GM20431 (cell line): ENCODE results near the gene MDH1.
"Not testable (repeated sequence)": the region's sequence is repeated elsewhere in the genome, so short reads cannot be mapped to it uniquely, and the experiment has no call there.

Experiments
- in situ Hi-C: fragments of 300-500 bp; cut with MseI, MboI; formaldehyde crosslinking; loops from one replicate; pipeline ENCODE4 v1.15.0; 2020; ENCODE audit warnings: low sequenced_read_pairs; ENCODE audit not compliant: unreplicated experiment

MDH1 gene

DNA sequence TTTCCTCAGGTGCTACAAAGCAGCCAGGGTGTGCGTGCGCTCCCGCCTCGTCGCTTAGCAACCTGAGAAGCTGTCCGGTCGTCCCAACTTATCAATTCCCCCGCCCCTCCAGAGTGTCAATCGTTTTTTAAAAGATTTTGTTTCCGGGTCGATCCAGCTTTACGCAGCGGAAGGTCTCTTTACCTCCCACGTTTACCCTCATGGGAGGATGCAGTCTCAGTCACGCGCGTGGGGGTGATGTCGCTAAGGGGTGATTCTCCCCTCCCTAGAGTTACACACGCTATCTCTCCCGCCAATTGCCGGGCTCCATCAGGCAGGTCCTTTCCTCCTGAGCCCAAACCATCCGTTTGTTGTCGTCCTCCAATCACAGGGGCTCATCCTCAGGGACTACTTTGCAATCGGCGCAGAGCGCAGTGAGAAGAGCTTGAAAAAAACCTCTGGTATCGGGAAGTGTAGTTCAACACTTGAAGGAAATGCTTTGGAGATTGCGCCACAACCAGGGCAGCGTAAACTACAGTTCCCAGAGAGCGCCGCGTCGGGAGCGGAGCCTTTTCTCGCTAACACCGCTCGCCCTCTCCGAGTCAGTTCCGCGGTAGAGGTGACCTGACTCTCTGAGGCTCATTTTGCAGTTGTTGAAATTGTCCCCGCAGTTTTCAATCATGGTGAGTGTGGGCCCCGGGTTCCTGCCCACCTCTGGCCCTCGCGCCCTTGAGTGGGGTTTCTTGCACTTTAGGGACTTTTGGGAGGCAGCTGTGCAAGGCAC is at the start of gene MDH1, which contains the start of gene WDPCP:
Gene MDH1 (plus strand): TSS at position 579 of the 763 bp plus-strand sequence. CDS start 81 bp downstream, at position 660.
Gene WDPCP (minus strand): TSS at position 93 of the 763 bp plus-strand sequence. CDS start 206 bp downstream, outside the sequence.
- in situ Hi-C loops, result no loop called here

DNA sequence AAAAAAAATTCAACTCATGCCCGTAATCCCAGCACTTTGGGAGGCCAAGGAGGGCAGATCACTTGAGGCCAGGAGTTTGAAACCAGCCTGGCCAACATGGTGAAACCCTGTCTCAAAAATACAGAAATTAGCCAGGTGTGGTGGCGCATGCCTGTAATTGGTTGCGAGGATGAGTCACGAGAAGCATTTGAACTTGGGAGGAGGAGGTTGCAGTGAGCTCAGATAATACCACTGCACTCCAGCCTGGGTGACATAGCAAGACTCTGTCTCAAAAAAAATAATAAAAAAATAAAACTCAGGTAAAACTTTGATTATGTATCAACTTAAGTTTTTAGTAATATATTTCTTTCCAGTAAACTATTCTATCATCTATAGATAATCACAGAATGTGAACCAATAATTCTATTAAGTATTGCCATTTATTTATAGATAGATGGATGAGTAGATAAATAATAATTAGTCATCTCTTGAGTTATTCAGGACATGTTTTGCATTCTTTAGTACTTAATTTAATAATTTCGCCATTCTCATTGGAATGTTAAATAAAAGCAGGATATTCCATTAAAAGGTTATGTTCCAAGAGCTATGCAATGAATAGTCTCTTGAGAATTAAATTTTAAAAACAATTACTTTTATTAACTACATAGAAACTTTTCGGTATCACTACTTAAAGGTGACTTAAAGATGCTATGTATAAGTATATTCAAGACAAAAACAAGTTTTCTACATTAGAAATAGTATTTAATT is 49.2 kb upstream of the MDH1 start:
- in situ Hi-C loops, result no loop called here

DNA sequence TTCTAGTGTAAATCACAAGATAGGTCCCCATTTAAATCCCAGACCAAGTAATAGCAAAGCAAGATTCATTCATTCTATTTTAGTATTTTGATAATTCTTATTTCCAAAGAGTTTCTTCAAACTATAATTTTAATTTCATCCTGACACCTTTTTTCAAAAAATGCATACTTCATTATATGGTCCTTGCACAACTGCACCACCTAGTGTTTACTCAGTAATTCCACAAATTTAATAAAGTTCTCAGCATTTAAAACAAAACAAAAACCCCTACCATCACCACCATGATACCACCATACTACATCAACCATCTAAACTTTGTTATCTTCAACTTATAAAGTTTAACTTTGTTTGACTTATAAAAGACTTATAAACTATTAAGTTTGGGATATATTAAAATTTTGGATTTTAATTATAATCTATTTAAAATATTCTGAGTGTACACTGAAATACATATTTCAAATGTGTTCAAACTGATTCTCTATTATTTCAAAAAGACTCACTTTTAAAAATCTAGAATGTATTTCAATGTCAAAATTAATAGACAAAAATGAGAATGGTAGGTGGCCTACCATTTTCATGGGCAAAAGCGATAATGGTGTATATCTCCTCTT is 44.6 kb upstream of the MDH1 start:
- in situ Hi-C loops, result no loop called here

DNA sequence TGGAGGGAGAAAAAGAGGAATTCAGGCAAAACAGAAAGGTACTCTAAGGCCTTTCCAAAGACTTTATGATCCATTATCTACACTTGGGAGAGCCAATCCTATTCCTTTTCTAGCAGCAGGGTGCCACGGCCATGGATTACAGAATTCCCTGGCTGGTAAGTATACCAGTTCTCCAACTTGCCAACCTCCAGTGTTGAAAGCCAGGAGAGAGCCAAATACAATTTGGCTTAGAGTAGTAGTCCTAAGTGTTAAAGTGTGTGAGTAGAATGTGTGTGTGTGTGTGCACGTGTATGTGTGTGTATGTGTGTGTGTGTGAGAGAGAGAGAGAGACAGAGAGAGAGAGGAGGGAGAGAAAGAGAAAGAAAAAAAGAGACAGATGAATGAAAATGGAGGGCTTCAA is 43.7 kb upstream of the MDH1 start:
- in situ Hi-C loops, result no loop called here

DNA sequence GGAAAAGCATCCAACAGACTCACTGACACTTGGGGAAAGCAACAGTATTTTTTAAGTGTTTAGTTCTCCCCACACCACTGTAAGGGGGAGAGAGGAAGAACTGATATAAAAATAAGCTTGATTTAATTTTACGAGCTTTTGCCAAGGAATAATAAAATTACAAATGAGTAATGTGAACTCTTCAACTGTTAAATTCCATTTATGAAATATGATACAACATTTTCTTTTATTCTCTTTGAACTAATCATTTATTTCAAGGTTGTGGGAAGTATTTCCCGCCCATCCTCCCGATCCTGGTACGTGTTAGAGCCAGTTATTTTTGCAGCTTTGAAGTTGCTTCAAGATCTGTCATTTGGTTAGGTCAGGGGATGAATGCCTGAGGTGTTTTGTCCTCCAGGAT is 35.7 kb upstream of the MDH1 start:
- in situ Hi-C loops, result no loop called here

DNA sequence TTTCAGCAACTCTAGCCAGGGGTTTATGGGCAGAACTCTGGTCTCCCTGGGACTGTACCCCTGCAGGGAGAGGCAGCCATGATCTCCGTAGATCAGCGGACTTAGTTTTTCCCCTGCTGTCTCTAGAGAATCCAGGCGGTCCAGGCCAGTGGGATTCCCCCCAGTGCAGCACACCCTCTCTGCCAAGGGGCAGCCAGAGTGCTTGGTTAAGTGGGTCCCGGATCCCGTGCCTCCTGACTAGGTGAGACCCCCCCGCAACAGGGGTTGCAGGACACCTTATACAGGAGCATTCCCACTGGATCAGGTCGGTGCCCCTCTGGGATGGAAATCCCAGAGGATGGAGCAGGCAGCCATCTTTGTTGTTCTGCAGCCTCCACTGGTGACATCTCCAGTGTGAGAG is 33.5 kb upstream of the MDH1 start:
- in situ Hi-C loops, result no loop called here

DNA sequence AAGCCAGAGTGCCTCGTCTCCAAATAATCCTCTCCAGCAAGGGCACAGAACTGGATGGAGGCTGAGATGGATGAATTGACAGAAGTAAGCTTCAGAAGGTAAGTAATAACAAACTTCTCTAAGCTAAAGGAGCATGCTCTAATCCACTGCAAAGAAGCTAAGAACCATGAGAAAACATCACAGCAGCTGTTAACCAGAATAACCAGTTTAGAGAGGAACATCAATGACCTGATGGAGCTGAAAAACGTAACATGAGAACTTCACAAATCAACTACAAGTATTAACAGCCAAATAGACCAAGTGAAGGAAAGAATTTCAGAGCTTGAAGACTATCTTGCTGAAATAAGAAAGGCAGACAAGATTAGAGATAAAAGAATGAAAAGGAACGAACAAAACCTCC is 32.8 kb upstream of the MDH1 start:
- in situ Hi-C loops, result no loop called here

DNA sequence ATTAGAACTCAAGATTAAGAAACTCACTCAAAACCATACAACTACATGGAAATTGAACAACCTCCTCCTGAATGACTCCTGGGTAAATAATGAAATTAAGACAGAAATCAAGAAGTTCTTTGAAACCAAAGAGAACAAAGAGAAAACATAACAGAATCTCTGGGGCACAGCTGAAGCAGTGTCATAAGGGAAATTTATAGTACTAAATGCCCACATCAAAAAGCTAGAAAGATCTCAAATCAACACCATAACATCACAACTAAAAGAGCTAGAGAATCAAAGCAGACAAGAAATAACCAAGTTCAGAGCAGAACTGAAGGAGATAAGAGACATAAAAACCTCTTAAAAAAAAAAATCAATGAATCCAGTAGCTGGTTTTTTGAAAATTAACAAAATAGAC is 30.9 kb upstream of the MDH1 start:
- in situ Hi-C loops, result not testable (repeated sequence)

DNA sequence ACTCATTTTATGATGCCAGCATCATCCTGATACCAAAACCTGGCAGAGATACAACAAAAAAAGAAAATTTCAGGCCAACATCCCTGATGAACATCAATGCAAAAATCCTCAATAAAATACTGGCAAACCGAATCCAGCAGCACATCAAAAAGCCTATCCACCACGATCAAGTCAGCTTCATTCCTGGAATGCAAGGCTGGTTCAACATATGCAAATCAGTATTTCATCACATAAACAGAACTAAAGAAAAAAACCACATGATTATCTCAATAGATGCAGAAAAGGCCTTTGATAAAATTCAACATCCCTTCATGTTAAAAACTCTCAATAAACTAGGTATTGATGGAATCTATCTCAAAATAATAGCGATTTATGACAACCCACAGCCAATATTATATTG is 29.8 kb upstream of the MDH1 start:
- in situ Hi-C loops, result not testable (repeated sequence)

DNA sequence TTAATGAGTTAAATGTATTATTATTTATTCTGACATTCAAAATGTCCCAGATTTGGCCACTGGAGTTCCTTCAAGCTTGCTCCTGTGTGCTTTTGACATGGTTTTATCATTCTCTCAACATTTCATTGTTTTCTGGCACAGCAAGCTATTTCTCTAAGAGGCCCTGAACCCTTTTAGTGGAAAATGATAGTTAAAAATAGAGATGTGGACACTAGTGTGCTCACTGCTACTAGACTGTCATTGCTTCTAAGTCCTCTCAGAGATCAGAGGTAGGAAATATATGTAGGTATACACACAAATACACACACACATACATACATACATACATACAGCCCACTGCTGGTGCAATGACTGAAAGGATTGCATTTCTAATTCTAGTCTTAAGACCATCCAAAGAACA is 26.0 kb upstream of the MDH1 start:
- in situ Hi-C loops, result no loop called here

DNA sequence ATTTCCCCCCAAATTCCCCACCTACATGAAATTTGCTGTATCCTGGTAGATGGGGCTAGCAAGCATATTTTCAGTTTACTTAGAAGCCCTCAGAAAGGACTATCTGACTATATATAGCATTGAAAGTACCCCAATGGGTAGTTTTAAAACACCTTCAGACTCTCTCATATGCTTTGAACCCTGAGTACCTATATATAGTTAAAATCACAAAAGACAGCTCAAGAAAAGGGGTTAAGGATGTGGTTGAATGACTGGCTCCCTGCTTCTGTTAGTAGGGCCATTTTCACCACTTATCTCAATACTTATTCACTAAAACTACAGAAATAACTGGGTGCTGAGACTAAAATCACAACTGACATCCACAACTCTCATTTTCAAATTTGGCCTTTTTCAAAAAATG is 19.0 kb upstream of the MDH1 start:
- in situ Hi-C loops, result no loop called here

DNA sequence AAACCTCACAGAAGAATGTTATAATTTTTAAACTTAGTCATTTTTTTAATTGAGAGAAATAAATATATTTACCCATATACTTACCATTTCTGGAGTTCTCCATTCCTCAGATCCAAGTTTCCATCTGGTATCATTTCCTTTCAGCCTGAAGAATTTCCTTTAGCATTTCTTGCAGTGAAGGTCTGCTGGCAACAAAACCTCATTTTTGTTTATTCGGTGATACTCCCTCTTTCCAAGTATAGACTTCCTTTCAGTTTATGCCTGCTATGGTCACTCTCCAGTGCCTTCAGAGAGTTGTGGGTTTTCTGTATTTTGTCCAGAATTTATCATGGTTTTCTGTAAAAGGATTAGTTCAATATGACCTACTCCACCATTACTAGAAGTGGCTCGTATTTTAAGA is 17.5 kb upstream of the MDH1 start:
- in situ Hi-C loops, result no loop called here

DNA sequence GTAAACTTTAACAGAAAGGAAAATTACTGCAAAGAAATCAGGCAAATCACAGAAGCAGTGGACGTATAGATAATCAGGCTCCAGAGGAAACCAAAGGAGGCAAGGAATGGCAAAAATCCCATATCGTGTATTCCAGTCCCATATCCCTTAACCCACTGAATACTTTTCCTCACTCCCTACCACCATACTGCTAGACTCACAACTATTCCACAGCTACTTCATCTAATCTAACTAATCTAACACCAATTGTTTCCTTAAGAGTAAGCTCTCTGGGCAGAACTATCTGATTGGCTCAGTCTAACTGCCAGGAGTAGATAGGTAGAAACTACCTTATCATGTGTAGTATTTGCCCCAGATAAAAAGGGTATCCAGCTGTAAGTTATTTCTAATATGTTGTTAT is 16.8 kb upstream of the MDH1 start:
- in situ Hi-C loops, result no loop called here

DNA sequence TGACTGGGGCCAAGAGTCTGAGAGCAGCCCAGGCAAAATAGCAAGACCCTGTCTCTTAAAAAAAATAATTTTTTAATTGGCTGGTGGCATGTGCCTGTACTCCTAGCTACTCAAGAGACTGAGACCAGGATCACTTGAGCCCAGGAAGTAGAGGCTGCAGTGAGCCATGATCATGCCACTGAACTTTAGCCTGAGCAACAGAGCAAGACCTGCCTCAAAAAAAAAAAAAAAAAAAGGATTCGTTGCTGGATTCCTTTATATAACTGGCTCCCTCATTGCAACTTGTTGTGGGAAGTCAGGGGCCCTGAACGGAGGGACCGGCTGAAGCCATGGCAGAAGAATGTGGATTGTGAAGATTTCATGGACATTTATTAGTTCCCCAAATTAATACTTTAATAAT is 15.7 kb upstream of the MDH1 start:
- in situ Hi-C loops, result not testable (repeated sequence)

DNA sequence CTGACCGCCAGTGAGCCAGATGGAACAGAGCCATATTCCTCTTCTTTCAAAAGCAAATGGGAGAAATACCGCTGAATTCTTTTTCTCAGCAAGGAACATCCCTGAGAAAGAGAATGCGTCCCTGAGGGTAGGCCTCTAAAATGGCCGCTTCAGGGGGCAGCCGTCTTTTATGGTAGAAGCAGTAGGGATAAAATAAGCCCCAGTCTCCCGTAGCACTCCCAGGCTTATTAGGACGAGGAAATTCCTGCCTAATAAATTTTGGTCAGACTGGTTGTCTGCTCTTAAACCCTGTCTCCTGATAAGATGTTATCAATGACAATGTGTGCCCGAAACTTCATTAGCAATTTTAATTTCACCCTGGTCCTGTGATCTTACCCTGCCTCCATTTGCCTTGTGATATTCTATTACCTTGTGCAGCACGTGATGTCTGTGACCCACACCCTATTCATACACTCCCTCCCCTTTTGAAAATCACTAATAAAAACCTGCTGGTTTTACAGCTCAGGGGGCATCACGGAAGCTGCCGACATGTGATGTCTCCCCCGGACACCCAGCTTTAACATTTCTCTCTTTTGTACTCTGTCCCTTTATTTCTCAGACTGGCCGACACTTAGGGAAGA is 14.9 kb upstream of the MDH1 start:
- in situ Hi-C loops, result not testable (repeated sequence)

DNA sequence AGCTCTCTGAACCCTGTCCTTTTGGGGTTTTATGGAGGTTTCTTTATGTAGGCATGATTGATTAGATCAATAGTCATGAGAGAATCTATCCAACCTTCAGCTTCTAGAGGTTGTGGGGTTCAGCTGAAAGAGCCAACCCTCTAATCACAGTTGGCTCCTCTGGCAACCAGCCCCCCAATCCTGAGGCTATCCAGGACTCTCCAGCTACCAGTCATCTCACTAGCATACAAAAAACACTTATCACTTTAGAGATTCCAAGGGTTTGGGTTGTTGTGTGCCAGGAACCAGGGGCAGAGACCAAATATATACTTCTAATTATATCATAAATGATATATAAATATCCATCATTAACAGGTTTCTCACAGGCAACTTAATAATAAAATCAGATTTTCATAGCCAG is 12.2 kb upstream of the MDH1 start:
- in situ Hi-C loops, result no loop called here

DNA sequence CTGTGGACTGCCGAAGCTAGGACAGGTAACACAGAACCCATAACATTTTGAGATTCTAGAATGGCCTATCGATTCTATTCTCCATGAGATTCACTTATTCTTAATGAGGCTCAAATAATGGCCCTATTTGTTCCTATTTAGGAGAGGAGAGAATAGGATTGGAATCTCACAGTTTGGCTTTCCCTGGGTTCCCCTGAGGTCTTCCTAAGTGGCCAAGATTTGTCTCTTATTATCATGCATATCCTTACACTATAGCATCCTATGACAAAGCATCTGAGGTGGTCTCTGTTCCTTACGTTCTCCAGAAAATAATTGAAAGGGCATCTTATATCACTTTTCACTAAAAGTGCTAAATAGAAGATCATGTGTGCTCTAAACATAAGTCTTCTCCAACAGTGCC is 10.0 kb upstream of the MDH1 start:
- in situ Hi-C loops, result no loop called here

DNA sequence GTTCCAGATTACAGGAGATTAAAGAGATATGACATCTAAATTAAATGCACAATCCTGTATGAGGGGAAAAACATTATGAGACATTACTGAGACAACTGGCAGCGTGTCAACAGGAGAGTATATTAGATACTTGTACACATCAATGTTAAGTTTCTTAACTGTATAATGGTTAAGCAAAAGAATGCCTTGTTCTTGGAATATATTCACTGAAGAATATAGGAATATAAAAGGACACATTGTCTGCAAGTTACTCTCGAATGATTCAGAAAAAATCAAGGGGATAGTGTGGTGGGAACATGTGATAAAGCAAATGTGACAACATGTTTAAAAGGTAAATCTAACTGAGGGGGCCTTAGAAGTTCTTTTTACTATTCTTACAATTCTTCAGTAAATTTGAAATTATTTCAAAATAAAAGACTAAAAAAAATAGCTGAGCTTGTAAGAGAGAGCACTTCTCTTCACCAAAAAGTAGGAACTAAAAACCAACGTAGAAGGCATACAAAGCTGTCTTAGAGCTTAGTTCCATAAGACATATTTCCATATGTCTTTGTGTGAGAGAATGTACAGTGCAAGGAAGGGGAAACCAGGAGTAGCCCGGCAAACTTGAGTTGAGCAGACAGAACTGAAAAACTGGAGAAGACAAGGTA is 8.0 kb upstream of the MDH1 start:
- in situ Hi-C loops, result no loop called here

DNA sequence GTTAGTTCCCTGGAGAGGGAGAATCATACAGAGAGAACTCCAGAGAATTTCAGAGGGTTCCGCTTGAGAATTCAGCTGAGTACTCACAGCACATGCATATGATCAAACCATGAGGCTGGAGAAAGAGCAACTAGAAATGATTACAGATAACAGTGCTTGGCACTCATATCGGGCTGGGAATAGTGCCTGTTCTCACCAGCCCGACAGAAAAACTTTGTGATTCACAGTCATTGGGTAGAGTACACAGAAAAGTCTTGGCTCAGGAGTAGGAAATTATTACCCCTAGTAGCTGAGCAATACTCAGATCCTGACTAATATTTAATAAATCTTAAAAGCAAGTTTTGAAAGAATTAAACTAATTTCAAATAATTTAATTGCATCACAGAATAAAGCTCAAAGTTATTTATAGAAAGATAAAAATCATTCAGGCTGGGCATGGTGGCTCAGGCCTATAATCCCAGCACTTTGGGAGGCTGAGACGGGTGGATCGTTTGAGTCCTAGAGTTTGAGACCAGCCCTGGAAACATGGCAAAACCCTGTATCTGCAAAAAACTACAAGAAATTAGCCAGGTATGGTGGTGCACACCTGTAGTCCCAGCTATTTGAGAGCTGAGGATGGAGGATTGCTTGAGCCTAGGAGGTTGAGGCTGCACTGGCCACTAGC is 7.3 kb upstream of the MDH1 start:
- in situ Hi-C loops, result no loop called here

DNA sequence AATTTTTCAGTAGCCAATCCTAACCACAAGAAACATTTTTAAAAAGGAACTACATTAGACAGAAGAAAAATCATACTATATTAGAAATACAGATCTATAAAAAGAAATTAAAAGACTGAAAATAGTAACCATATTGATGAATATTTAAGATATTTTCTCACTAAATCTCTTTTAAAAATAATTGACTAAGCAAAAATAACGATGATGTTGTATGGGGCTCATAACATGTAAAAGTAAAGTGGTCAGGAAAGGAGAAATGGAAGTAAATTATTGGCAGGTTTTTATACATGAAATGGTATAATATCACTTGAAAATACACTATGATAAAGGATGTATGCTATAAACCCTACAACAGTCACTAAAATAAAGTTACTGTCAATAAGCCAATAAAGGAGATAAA is 5.9 kb upstream of the MDH1 start:
- in situ Hi-C loops, result no loop called here
